ENCODE results near the gene KRTAP3-1. TPM values are rescaled to one million over a fixed set of nuclear protein-coding genes. Genes with fewer than 3 reads are reported as not detected.

KRTAP3-1 gene
- total RNA-seq, 4 donors from 2014 or later, result 4.0 to 83.2 TPM; not detected in 2

DNA sequence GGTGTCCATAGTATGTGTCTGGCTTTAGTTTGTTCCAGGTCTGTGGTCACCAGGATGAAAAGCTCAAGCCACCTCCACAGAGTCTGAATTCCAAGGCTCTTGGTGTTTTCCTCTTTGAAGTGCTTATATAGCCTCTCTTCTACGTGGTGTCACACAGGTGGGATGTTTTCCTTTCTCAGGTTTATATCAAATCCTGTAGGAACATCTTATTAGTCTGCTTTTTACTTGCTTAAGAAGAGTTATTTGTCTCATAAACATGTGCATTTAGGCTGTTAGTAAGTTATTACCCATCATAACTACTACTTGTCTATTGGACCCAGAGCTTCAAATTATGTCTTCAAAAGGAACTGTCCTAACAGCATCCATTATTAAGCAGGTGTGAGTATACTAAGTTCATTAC is 42.1 kb downstream of the KRTAP3-1 start, which contains the start of gene KRT39:
KRT39 (minus strand) TSS at position 101 of the 400 bp plus-strand sequence; CDS start at position 9, 92 bp downstream.
- no peak within 1 kb of the TSS for H3K4me3 ChIP-seq (ENCODE audit: low read depth, poor library complexity, severe bottlenecking)
- TF ChIP-seq POLR2A (IDR thresholded peaks at IDR 0.05), result no peak
- TF ChIP-seq, protein P1, sequence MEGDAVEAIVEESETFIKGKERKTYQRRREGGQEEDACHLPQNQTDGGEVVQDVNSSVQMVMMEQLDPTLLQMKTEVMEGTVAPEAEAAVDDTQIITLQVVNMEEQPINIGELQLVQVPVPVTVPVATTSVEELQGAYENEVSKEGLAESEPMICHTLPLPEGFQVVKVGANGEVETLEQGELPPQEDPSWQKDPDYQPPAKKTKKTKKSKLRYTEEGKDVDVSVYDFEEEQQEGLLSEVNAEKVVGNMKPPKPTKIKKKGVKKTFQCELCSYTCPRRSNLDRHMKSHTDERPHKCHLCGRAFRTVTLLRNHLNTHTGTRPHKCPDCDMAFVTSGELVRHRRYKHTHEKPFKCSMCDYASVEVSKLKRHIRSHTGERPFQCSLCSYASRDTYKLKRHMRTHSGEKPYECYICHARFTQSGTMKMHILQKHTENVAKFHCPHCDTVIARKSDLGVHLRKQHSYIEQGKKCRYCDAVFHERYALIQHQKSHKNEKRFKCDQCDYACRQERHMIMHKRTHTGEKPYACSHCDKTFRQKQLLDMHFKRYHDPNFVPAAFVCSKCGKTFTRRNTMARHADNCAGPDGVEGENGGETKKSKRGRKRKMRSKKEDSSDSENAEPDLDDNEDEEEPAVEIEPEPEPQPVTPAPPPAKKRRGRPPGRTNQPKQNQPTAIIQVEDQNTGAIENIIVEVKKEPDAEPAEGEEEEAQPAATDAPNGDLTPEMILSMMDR (IDR thresholded peaks at IDR 0.05), result no peak
- 63 to 75% methylated on average over 1 of the region's 1 CpG for WGBS, 2 donors
- intact Hi-C loops (cut with DNase I; ENCODE audit: low total_unique reads), result no loop called here
- DNase-seq (ENCODE audit: low spot score in 2 of 2), result no peak

DNA sequence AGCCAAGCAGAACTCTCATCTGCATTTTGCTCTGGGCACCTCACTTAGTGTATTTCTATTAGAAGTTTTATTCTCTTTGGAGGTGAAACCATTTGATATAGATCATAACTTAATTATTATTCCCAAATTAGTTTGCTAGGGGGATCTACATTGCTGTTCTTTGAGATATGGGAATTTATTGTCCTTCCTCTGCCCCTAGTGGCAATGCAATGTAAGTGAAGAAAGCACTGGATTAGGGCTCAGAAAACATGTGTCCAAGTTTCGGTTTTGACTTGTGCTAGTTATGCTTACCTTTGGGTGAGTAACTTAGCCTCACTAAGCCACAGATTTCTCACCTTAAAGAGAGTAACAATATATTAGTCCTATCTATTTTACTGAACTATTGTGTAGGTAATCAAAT is 45.1 kb downstream of the KRTAP3-1 start:
- no peak for TF ChIP-seq POLR2A (IDR thresholded peaks at IDR 0.05)
- TF ChIP-seq, protein P1 (IDR thresholded peaks at IDR 0.05), result no peak
- WGBS, 2 donors, result 17 to 19% methylated on average over 1 of the region's 1 CpG
- intact Hi-C loops (cut with DNase I; ENCODE audit: low total_unique reads), result no loop called here
- no peak overlapping the region for H3K4me3 ChIP-seq (ENCODE audit: low read depth, poor library complexity, severe bottlenecking)
- no peak for DNase-seq (ENCODE audit: low spot score in 2 of 2)

DNA sequence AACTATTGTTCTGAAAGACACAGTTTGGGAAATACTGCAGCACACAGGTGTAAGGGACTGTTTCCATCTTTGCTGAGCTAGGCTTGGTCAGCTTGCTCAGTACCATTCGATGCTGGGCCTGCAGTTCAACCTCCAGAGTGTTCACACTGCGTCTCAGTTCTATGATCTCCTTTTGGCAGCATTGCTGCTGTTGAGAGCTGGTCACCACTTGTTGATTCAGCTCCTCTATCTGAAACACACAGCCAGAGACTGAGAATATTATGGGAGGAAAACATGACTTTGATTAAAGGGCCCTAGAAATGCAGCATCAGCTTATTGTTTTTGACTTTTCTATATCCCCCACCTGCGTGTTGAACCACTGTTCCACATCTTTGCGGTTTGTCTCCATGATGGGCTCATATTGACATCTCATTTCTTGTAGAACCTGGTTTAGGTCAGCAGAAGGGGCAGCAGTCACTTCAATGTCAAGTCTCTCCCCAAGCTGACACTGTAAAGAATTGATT is 46.8 kb downstream of the KRTAP3-1 start:
- 86 to 91% methylated on average over 4 of the region's 4 CpGs for WGBS, 2 donors
- no peak for DNase-seq (ENCODE audit: low spot score in 2 of 2)
- H3K4me3 ChIP-seq (ENCODE audit: low read depth, poor library complexity, severe bottlenecking), result no peak overlapping the region
- intact Hi-C loops (cut with DNase I; ENCODE audit: low total_unique reads), result no loop called here
- no peak for TF ChIP-seq POLR2A (IDR thresholded peaks at IDR 0.05)

DNA sequence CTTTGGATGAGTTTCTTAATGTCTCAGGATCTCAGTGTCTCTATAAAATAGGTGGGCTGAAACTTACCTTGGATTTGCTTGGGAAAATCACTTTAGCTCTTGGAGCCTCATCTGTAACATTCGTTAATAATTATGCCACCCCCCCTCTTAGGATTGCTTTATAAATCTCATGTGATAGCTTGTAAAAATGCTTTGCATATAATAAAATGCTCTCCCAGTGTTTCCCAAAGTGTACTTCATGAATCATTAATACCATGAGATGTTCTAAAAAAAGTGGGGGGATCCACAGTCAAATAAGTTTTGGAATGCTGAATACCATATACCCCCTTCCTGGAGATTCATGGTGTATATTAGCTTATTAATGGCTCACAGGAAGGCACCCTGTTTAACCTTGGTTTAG is 47.3 kb downstream of the KRTAP3-1 start:
- DNase-seq (ENCODE audit: low spot score in 2 of 2), result no peak
- H3K4me3 ChIP-seq (ENCODE audit: low read depth, poor library complexity, severe bottlenecking), result no peak overlapping the region
- intact Hi-C loops (cut with DNase I; ENCODE audit: low total_unique reads), result no loop called here
- TF ChIP-seq POLR2A (IDR thresholded peaks at IDR 0.05), result no peak
- TF ChIP-seq, protein P1 (IDR thresholded peaks at IDR 0.05), result no peak
- WGBS, 2 donors, result 74 to 80% methylated on average over 1 of the region's 1 CpG

DNA sequence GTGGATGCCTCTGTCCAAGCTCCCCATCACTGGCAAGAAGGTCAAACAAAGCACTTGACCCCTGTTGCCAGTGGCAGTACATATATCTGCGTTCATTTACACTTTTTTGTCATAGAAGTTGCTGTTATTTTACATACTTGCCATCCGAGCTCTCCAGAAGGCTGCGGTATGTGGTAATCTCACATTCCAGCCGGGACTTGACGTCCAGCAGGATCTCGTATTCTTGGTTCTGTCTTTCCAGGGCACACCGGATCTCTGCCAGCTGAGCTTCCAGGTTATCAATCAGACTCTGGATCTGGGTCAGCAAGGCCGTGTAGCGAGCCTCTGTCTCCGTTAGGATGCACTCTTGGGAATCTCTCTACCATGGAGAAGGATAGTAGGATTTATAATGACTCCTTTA is 48.8 kb downstream of the KRTAP3-1 start:
- no peak for TF ChIP-seq POLR2A (IDR thresholded peaks at IDR 0.05)
- TF ChIP-seq, protein P1 (IDR thresholded peaks at IDR 0.05), result no peak
- 90 to 93% methylated on average over 10 of the region's 10 CpGs for WGBS, 2 donors

More for the DNA sequence above, 48.8 kb downstream of the KRTAP3-1 start:
- DNase-seq (ENCODE audit: low spot score in 2 of 2), result no peak
- no peak overlapping the region for H3K4me3 ChIP-seq (ENCODE audit: low read depth, poor library complexity, severe bottlenecking)
- intact Hi-C loops (cut with DNase I; ENCODE audit: low total_unique reads), result no loop called here

Other genes with a start within 250 kb of the KRTAP3-1 start
- gene KRT26, start 236.9 kb downstream of the KRTAP3-1 start, total RNA-seq, result 1 to 10 TPM in 1 of 4 donors, not detected in 3; 9.2 TPM
- gene KRT27, start 226.6 kb downstream of the KRTAP3-1 start, total RNA-seq, result 10 to 100 TPM in 1 of 4 donors, 1 to 10 TPM in 1, under 1 TPM in 1, not detected in 1; 0.52 to 69.8 (median 1.3) TPM
- 1 to 10 TPM in 1 of 4 donors, not detected in 3; 6.0 TPM for gene KRT28, start 209.2 kb downstream of the KRTAP3-1 start, total RNA-seq
- gene KRT10, start 186.5 kb downstream of the KRTAP3-1 start, total RNA-seq, result 1,000 to 10,000 TPM; 4,878 to 8,317 (median 6,442) TPM
- not detected for gene KRT12, start 141.9 kb downstream of the KRTAP3-1 start, total RNA-seq
- under 1 TPM in 1 of 4 donors, not detected in 3; 0.12 TPM for gene KRT20, start 123.9 kb downstream of the KRTAP3-1 start, total RNA-seq
- 100 to 1,000 TPM; 302 to 577 (median 454) TPM for gene KRT23, start 71.5 kb downstream of the KRTAP3-1 start, total RNA-seq
- gene KRT39, start 42.2 kb downstream of the KRTAP3-1 start, total RNA-seq, result 1 to 10 TPM in 1 of 4 donors, under 1 TPM in 1, not detected in 2; 0.51 to 8.8 TPM
- 10 to 100 TPM in 1 of 4 donors, not detected in 3; 12.3 TPM for gene KRT40, start 24.8 kb downstream of the KRTAP3-1 start, total RNA-seq
- gene KRTAP3-3, start 15.0 kb downstream of the KRTAP3-1 start, total RNA-seq, result 10 to 100 TPM in 1 of 4 donors, not detected in 3; 11.6 TPM
- 10 to 100 TPM in 1 of 4 donors, not detected in 3; 84.1 TPM for gene KRTAP3-2, start 9.2 kb downstream of the KRTAP3-1 start, total RNA-seq
- gene KRTAP1-5, start 18.1 kb upstream of the KRTAP3-1 start, total RNA-seq, result 100 to 1,000 TPM in 1 of 4 donors, 10 to 100 TPM in 1, under 1 TPM in 1, not detected in 1; 0.22 to 168 (median 10.9) TPM
- 1 to 10 TPM in 1 of 4 donors, not detected in 3; 4.2 TPM for gene KRTAP1-4, start 21.1 kb upstream of the KRTAP3-1 start, total RNA-seq
- 100 to 1,000 TPM in 1 of 4 donors, 1 to 10 TPM in 1, not detected in 2; 1.6 to 107 TPM for gene KRTAP1-3, start 25.7 kb upstream of the KRTAP3-1 start, total RNA-seq
- gene KRTAP1-1, start 32.3 kb upstream of the KRTAP3-1 start, total RNA-seq, result 100 to 1,000 TPM in 1 of 4 donors, 1 to 10 TPM in 1, under 1 TPM in 1, not detected in 1; 0.32 to 195 (median 5.1) TPM
- 10 to 100 TPM in 1 of 4 donors, 1 to 10 TPM in 1, not detected in 2; 7.0 to 83.9 TPM for gene KRTAP2-1, start 38.2 kb upstream of the KRTAP3-1 start, total RNA-seq
- 10 to 100 TPM in 1 of 4 donors, 1 to 10 TPM in 1, not detected in 2; 3.6 to 58.7 TPM for gene KRTAP2-2, start 46.1 kb upstream of the KRTAP3-1 start, total RNA-seq
- gene KRTAP2-3, start 51.0 kb upstream of the KRTAP3-1 start, total RNA-seq, result 10 to 100 TPM in 1 of 4 donors, 1 to 10 TPM in 1, not detected in 2; 3.9 to 12.8 TPM
- 10 to 100 TPM in 1 of 4 donors, not detected in 3; 61.4 TPM for gene KRTAP2-4, start 56.8 kb upstream of the KRTAP3-1 start, total RNA-seq
- 10 to 100 TPM in 1 of 4 donors, 1 to 10 TPM in 1, under 1 TPM in 1, not detected in 1; 0.54 to 73.1 (median 2.4) TPM for gene KRTAP4-7, start 75.0 kb upstream of the KRTAP3-1 start, total RNA-seq
- 10 to 100 TPM in 1 of 4 donors, not detected in 3; 27.3 TPM for gene KRTAP4-8, start 89.0 kb upstream of the KRTAP3-1 start, total RNA-seq
- not detected for gene KRTAP4-16, start 93.1 kb upstream of the KRTAP3-1 start, total RNA-seq
- 10 to 100 TPM in 1 of 4 donors, 1 to 10 TPM in 1, under 1 TPM in 1, not detected in 1; 0.44 to 73.5 (median 2.6) TPM for gene KRTAP4-9, start 96.3 kb upstream of the KRTAP3-1 start, total RNA-seq
- 10 to 100 TPM in 1 of 4 donors, under 1 TPM in 1, not detected in 2; 0.89 to 20.6 TPM for gene KRTAP4-11, start 109.2 kb upstream of the KRTAP3-1 start, total RNA-seq
- gene KRTAP4-12, start 115.1 kb upstream of the KRTAP3-1 start, total RNA-seq, result 10 to 100 TPM in 1 of 4 donors, not detected in 3; 57.0 TPM
- gene KRTAP4-6, start 131.4 kb upstream of the KRTAP3-1 start, total RNA-seq, result 10 to 100 TPM in 1 of 4 donors, under 1 TPM in 1, not detected in 2; 0.25 to 54.3 TPM
- gene KRTAP4-5, start 140.7 kb upstream of the KRTAP3-1 start, total RNA-seq, result 10 to 100 TPM in 1 of 4 donors, under 1 TPM in 1, not detected in 2; 0.34 to 14.9 TPM
- gene KRTAP4-4, start 151.6 kb upstream of the KRTAP3-1 start, total RNA-seq, result 100 to 1,000 TPM in 1 of 4 donors, under 1 TPM in 1, not detected in 2; 0.84 to 102 TPM
- gene KRTAP4-3, start 159.1 kb upstream of the KRTAP3-1 start, total RNA-seq, result 10 to 100 TPM in 1 of 4 donors, 1 to 10 TPM in 1, not detected in 2; 1.2 to 54.0 TPM
- gene KRTAP4-2, start 169.1 kb upstream of the KRTAP3-1 start, total RNA-seq, result 10 to 100 TPM in 1 of 4 donors, 1 to 10 TPM in 1, not detected in 2; 5.0 to 75.4 TPM
- 10 to 100 TPM in 1 of 4 donors, 1 to 10 TPM in 1, not detected in 2; 2.1 to 66.2 TPM for gene KRTAP4-1, start 175.8 kb upstream of the KRTAP3-1 start, total RNA-seq
- under 1 TPM in 1 of 4 donors, not detected in 3; 0.91 TPM for gene KRTAP9-1, start 180.8 kb upstream of the KRTAP3-1 start, total RNA-seq
- 100 to 1,000 TPM in 1 of 4 donors, 10 to 100 TPM in 1, not detected in 2; 18.1 to 183 TPM for gene KRTAP9-2, start 217.5 kb upstream of the KRTAP3-1 start, total RNA-seq
- gene KRTAP9-3, start 223.3 kb upstream of the KRTAP3-1 start, total RNA-seq, result 100 to 1,000 TPM in 1 of 4 donors, 1 to 10 TPM in 1, under 1 TPM in 1, not detected in 1; 0.27 to 218 (median 8.7) TPM
- gene KRTAP9-8, start 228.9 kb upstream of the KRTAP3-1 start, total RNA-seq, result 100 to 1,000 TPM in 1 of 4 donors, under 1 TPM in 2, not detected in 1; 0.47 to 120 (median 0.97) TPM
- gene KRTAP9-4, start 240.6 kb upstream of the KRTAP3-1 start, total RNA-seq, result 100 to 1,000 TPM in 1 of 4 donors, 1 to 10 TPM in 1, under 1 TPM in 1, not detected in 1; 0.37 to 177 (median 2.1) TPM
- 10 to 100 TPM in 1 of 4 donors, 1 to 10 TPM in 1, not detected in 2; 2.1 to 94.5 TPM for gene KRTAP9-9, start 246.3 kb upstream of the KRTAP3-1 start, total RNA-seq

Measured in lower leg skin (tissue), 4 donors.